Measurements from ENCODE around the gene CLCF1.
"Not testable (repeated sequence)": the region's sequence is repeated elsewhere in the genome, so short reads cannot be mapped to it uniquely, and the experiment has no call there.

CLCF1 gene

GRCh38 chr11:67321313-67321871 lies 52.0 kb downstream of the CLCF1 start:
- H3K4me2 ChIP-seq (ENCODE audit: low read length) = no peak overlapping the region
- H3K9ac ChIP-seq (ENCODE audit: low read length) = no peak overlapping the region
- TF ChIP-seq EZH2 (IDR thresholded peaks at IDR 0.05; ENCODE audit: borderline replicate concordance, low read length) (no peak), CTCF (IDR thresholded peaks at IDR 0.05; ENCODE audit: low read length) (no peak)
- H2AFZ ChIP-seq (ENCODE audit: low read length) = no peak overlapping the region
- no peaks in the 10 kb centered on the region for H3K27me3 ChIP-seq (ENCODE audit: insufficient read depth, low read length)
- H3K9me2 ChIP-seq (ENCODE audit: low read depth, low read length) = no peaks in the 10 kb centered on the region
- H3K9me3 ChIP-seq (ENCODE audit: low read length) = no peaks in the 10 kb centered on the region
- no peaks in the 10 kb centered on the region for H4K20me1 ChIP-seq (ENCODE audit: insufficient read depth, low read length)
- no peak overlapping the region for H3K27ac ChIP-seq (ENCODE audit: low read depth, low read length, poor library complexity, severe bottlenecking)
- peaks cover 15% of the 10 kb centered on the region for H3K4me1 ChIP-seq (ENCODE audit: insufficient read depth, low read length, severe bottlenecking)
- H3F3A ChIP-seq (ENCODE audit: insufficient read depth, low read length) = no peaks in the 10 kb centered on the region
- no peaks in the 10 kb centered on the region for H3K36me3 ChIP-seq (ENCODE audit: insufficient read depth, low read length)
- H3K4me3 ChIP-seq (ENCODE audit: low read depth, low read length, poor library complexity, severe bottlenecking) = no peak overlapping the region
- no peaks in the 10 kb centered on the region for H3K79me2 ChIP-seq (ENCODE audit: insufficient read depth, low read length)

- H3K4me1 ChIP-seq (ENCODE audit: insufficient read depth, low read length, severe bottlenecking) = peaks cover 15% of the 10 kb centered on the region
- no peaks in the 10 kb centered on the region for H4K20me1 ChIP-seq (ENCODE audit: insufficient read depth, low read length)
- no peaks in the 10 kb centered on the region for H3K9me2 ChIP-seq (ENCODE audit: low read depth, low read length)
- no peaks in the 10 kb centered on the region for H3F3A ChIP-seq (ENCODE audit: insufficient read depth, low read length)
- H3K36me3 ChIP-seq (ENCODE audit: insufficient read depth, low read length) = no peaks in the 10 kb centered on the region
- H3K4me2 ChIP-seq (ENCODE audit: low read length) = no peak overlapping the region
- no peaks in the 10 kb centered on the region for H3K27me3 ChIP-seq (ENCODE audit: insufficient read depth, low read length)
- H3K27ac ChIP-seq (ENCODE audit: low read depth, low read length, poor library complexity, severe bottlenecking) = no peak overlapping the region
- H2AFZ ChIP-seq (ENCODE audit: low read length) = no peak overlapping the region
- TF ChIP-seq CTCF (IDR thresholded peaks at IDR 0.05; ENCODE audit: low read length) = no peak
- no peak for TF ChIP-seq EZH2 (IDR thresholded peaks at IDR 0.05; ENCODE audit: borderline replicate concordance, low read length)
- no peak overlapping the region for H3K4me3 ChIP-seq (ENCODE audit: low read depth, low read length, poor library complexity, severe bottlenecking)
- H3K9me3 ChIP-seq (ENCODE audit: low read length) = no peaks in the 10 kb centered on the region
- no peaks in the 10 kb centered on the region for H3K79me2 ChIP-seq (ENCODE audit: insufficient read depth, low read length)
- H3K9ac ChIP-seq (ENCODE audit: low read length) = no peak overlapping the region
These were observed 52.7 kb downstream of the CLCF1 start for GRCh38 chr11:67320691-67321090.

- no peaks in the 10 kb centered on the region for H3K9me2 ChIP-seq (ENCODE audit: low read depth, low read length)
- no peak overlapping the region for H3K27ac ChIP-seq (ENCODE audit: low read depth, low read length, poor library complexity, severe bottlenecking)
- no peak overlapping the region for H3K4me2 ChIP-seq (ENCODE audit: low read length)
- H3F3A ChIP-seq (ENCODE audit: insufficient read depth, low read length) = no peaks in the 10 kb centered on the region
- H3K9me3 ChIP-seq (ENCODE audit: low read length) = no peaks in the 10 kb centered on the region
- no peaks in the 10 kb centered on the region for H3K79me2 ChIP-seq (ENCODE audit: insufficient read depth, low read length)
- no peak overlapping the region for H3K4me3 ChIP-seq (ENCODE audit: low read depth, low read length, poor library complexity, severe bottlenecking)
- no peak for TF ChIP-seq CTCF (IDR thresholded peaks at IDR 0.05; ENCODE audit: low read length)
- TF ChIP-seq EZH2 (IDR thresholded peaks at IDR 0.05; ENCODE audit: borderline replicate concordance, low read length) = no peak
- no peak overlapping the region for H3K9ac ChIP-seq (ENCODE audit: low read length)
- H2AFZ ChIP-seq (ENCODE audit: low read length) = no peak overlapping the region
- peaks cover 15% of the 10 kb centered on the region for H3K4me1 ChIP-seq (ENCODE audit: insufficient read depth, low read length, severe bottlenecking)
- H4K20me1 ChIP-seq (ENCODE audit: insufficient read depth, low read length) = no peaks in the 10 kb centered on the region
- H3K36me3 ChIP-seq (ENCODE audit: insufficient read depth, low read length) = no peaks in the 10 kb centered on the region
- H3K27me3 ChIP-seq (ENCODE audit: insufficient read depth, low read length) = no peaks in the 10 kb centered on the region
These were observed 53.4 kb downstream of the CLCF1 start for GRCh38 chr11:67320011-67320410.

- Histone ChIP-seq H3K4me3 (ENCODE audit: low read depth, low read length, poor library complexity, severe bottlenecking) (peak overlapping the region; percentile 89), H3K4me2 (ENCODE audit: low read length) (peak overlapping the region; percentile 94; the same call in 1 of the 2 replicates), H3K4me1 (ENCODE audit: insufficient read depth, low read length, severe bottlenecking) (peaks cover 15% of the 10 kb centered on the region)
- H3K9ac ChIP-seq (ENCODE audit: low read length); H3K27me3 ChIP-seq (ENCODE audit: insufficient read depth, low read length); H3K9me3 ChIP-seq (ENCODE audit: low read length); H3K27ac ChIP-seq (ENCODE audit: low read depth, low read length, poor library complexity, severe bottlenecking); H3K9me2 ChIP-seq (ENCODE audit: low read depth, low read length); H4K20me1 ChIP-seq (ENCODE audit: insufficient read depth, low read length); H3K36me3 ChIP-seq (ENCODE audit: insufficient read depth, low read length); H3F3A ChIP-seq (ENCODE audit: insufficient read depth, low read length); H2AFZ ChIP-seq (ENCODE audit: low read length); H3K79me2 ChIP-seq (ENCODE audit: insufficient read depth, low read length): not testable (repeated sequence)
These were observed 54.5 kb downstream of the CLCF1 start for GRCh38 chr11:67318876-67319275.

Data from OCI-LY1 (cell line).